RWPE2 (cell line): ENCODE data around the gene TMEM222.

Experiments
- ATAC-seq: fragments of 200-7000 bp; cut with Tn5 transposase; 3 replicates; pipeline ENCODE4 v1.9.1; 2021; ENCODE audit warnings: low read depth
- DNase-seq: peaks from one replicate; pipeline ENCODE4 v3.0.0-alpha.2; 2020; ENCODE audit warnings: low spot score
- H3K27ac ChIP-seq: fragments of 450-650 bp; 2 replicates; pipeline ENCODE4 v1.5.1; 2017; ENCODE audit warnings: mild to moderate bottlenecking; ENCODE audit not compliant: poor library complexity, severe bottlenecking
- H3K27me3 ChIP-seq: fragments of 250-450 bp; sonication (Bioruptor Pico); 2 replicates; pipeline ENCODE4 v1.5.1; 2021; ENCODE audit warnings: mild to moderate bottlenecking, moderate library complexity; ENCODE audit not compliant: insufficient read depth, poor library complexity, severe bottlenecking
- H3K36me3 ChIP-seq: fragments of 250-450 bp; sonication (Bioruptor Pico); 2 replicates; pipeline ENCODE4 v1.5.1; 2020; ENCODE audit warnings: low read depth, mild to moderate bottlenecking, moderate library complexity
- H3K4me1 ChIP-seq: fragments of 250-450 bp; sonication (Bioruptor Pico); 2 replicates; pipeline ENCODE4 v1.5.1; 2021; ENCODE audit warnings: mild to moderate bottlenecking, moderate library complexity; ENCODE audit not compliant: insufficient read depth, poor library complexity, severe bottlenecking
- H3K4me3 ChIP-seq: fragments of 250-450 bp; sonication (Bioruptor Pico); 2 replicates; pipeline ENCODE4 v1.5.1; 2021; ENCODE audit warnings: mild to moderate bottlenecking, moderate library complexity; ENCODE audit not compliant: severe bottlenecking
- H3K9me3 ChIP-seq: fragments of 250-450 bp; sonication (Bioruptor Pico); 2 replicates; pipeline ENCODE4 v1.5.1; 2021; ENCODE audit warnings: mild to moderate bottlenecking, moderate library complexity; ENCODE audit not compliant: severe bottlenecking
- CTCF ChIP-seq: fragments of 450-650 bp; IDR thresholded peaks from one replicate; pipeline ENCODE4 v1.5.1; 2017; ENCODE audit warnings: mild to moderate bottlenecking, moderate library complexity; ENCODE audit not compliant: poor library complexity, severe bottlenecking

Gene TMEM222

GRCh38 chr1:27346991-27347624 lies 25.1 kb downstream of the TMEM222 start:
- Histone ChIP-seq H3K36me3 (peaks cover 18% of the 10 kb centered on the region), H3K4me1 (peaks cover 21% of the 10 kb centered on the region), H3K27ac (no peak overlapping the region), H3K27me3 (no peaks in the 10 kb centered on the region), H3K9me3 (no peaks in the 10 kb centered on the region), H3K4me3 (no peak overlapping the region)
- TF ChIP-seq CTCF: no peak
- DNase-seq (no peak), ATAC-seq (no peak)

GRCh38 chr1:27348861-27349783 lies 27.2 kb downstream of the TMEM222 start:
- Histone ChIP-seq H3K4me1 (peaks cover 15% of the 10 kb centered on the region), H3K4me3 (no peak overlapping the region), H3K27ac (no peak overlapping the region), H3K36me3 (peaks cover 32% of the 10 kb centered on the region), H3K9me3 (no peaks in the 10 kb centered on the region), H3K27me3 (no peaks in the 10 kb centered on the region)
- ATAC-seq (peak; percentile 57), DNase-seq (no peak)
- TF ChIP-seq CTCF: no peak

- Histone ChIP-seq H3K27me3 (no peaks in the 10 kb centered on the region), H3K9me3 (no peaks in the 10 kb centered on the region), H3K4me3 (no peak overlapping the region), H3K36me3 (peaks cover 38% of the 10 kb centered on the region), H3K27ac (no peak overlapping the region), H3K4me1 (peaks cover 15% of the 10 kb centered on the region)
- ATAC-seq: no peak
- no peak for TF ChIP-seq CTCF
- DNase-seq: no peak
Measured at GRCh38 chr1:27349784-27350662, 28.1 kb downstream of the TMEM222 start.

DNA sequence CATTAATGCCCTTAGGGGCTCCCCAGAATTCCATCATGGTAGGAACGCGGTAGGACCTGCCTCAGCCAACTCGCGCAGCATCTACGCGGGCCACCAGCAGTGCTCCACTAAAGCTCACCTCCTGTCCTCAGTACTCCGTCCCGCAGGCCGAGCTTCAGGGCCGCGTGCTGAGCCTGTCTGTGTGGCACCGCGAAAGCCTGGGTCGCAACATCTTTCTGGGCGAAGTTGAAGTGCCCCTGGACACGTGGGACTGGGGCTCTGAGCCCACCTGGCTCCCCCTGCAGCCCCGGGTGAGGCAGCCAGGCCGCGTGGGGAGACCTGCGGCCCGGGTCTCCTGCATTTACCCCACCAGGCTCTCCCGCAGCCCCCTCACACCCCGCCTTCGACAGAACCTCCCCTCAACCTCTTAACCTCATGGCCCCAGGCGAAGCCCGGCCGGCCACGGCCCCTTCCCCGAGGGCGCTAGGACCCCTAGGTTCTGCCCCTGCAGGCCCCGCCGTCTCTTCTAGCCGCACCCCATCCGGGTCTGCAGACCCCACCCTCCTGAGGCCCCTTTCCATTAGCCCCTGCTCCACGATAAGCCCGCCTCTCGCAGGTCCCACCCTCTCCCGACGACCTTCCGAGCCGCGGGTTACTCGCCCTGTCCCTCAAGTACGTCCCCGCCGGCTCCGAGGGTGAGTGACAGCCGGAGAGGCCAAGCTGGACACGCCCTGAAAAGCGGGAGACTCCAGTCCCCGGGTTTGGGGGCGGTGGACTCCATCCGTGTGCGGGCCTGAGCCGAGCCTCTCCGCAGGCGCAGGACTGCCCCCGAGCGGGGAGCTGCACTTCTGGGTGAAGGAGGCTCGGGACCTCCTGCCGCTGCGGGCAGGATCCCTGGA lies 28.9 kb downstream of the TMEM222 start:
- ATAC-seq: no peak
- Histone ChIP-seq H3K4me3 (no peak overlapping the region), H3K36me3 (peaks cover 45% of the 10 kb centered on the region), H3K27me3 (no peaks in the 10 kb centered on the region), H3K9me3 (no peaks in the 10 kb centered on the region), H3K4me1 (peaks cover 15% of the 10 kb centered on the region), H3K27ac (no peak overlapping the region)
- DNase-seq: no peak
- no peak for TF ChIP-seq CTCF
